ENCODE results near the gene ITFG1. TPM values are rescaled to one million over a fixed set of nuclear protein-coding genes. Genes with fewer than 3 reads are reported as not detected.
"Not testable (repeated sequence)": the region's sequence is repeated elsewhere in the genome, so short reads cannot be mapped to it uniquely, and the experiment has no call there.

Gene ITFG1
- total RNA-seq, 1 donor from 2014 or later, result 205 TPM

GRCh38 chr16:47349029-47349428 lies 111.8 kb downstream of the ITFG1 start:
- FAIRE-seq; DNase-seq (ENCODE audit: low spot score in 2 of 2): not testable (repeated sequence)

- not testable (repeated sequence) for FAIRE-seq; DNase-seq (ENCODE audit: low spot score in 2 of 2)
Observed at GRCh38 chr16:47347021-47347696, 113.7 kb downstream of the ITFG1 start.

GRCh38 chr16:47342055-47342454 lies 118.8 kb downstream of the ITFG1 start:
- FAIRE-seq (no peak), DNase-seq (ENCODE audit: low spot score in 2 of 2) (no peak)

GRCh38 chr16:47330562-47330961 lies 130.3 kb downstream of the ITFG1 start:
- DNase-seq (ENCODE audit: low spot score in 2 of 2); FAIRE-seq: not testable (repeated sequence)

GRCh38 chr16:47324309-47324708 lies 136.6 kb downstream of the ITFG1 start:
- not testable (repeated sequence) for DNase-seq (ENCODE audit: low spot score in 2 of 2); FAIRE-seq

- FAIRE-seq (no peak), DNase-seq (ENCODE audit: low spot score in 2 of 2) (no peak)
Observed at GRCh38 chr16:47323241-47323640, 137.6 kb downstream of the ITFG1 start.

DNA sequence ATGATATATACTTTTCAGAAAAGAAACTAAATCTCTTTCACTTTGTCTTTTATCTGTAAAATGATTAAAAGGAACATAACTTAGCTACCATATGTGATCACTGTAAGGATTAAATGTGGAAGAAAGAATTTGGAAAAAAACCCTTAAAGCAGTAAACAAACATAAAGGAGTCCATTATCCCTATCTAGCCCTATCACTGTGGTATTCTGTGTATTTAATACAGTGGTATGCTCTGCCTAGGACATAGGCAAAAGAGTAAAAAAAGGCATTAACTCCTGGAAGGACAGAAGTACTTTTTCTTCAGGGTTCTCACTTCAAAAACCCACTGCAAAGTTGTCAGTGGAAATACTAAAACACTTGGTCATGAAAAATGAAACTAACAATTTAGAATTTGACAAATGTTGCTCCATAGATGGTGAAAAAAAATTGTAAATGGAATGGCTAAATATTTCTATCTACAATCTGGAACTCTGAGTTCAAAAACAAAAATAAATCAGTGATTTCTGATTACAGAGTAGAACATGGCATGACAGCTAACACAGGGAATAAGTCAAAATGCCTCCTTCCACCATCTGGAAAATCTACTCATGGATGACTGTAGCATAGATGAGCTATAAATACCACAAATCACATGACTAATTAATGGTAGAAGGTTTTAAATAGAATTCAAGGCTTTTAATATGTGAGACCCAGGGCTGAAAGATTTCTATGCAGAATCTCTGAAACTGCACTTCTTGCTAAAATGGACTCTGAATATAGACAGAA lies 140.1 kb downstream of the ITFG1 start:
- DNase-seq (ENCODE audit: low spot score in 2 of 2), result no peak
- FAIRE-seq, result no peak

DNA sequence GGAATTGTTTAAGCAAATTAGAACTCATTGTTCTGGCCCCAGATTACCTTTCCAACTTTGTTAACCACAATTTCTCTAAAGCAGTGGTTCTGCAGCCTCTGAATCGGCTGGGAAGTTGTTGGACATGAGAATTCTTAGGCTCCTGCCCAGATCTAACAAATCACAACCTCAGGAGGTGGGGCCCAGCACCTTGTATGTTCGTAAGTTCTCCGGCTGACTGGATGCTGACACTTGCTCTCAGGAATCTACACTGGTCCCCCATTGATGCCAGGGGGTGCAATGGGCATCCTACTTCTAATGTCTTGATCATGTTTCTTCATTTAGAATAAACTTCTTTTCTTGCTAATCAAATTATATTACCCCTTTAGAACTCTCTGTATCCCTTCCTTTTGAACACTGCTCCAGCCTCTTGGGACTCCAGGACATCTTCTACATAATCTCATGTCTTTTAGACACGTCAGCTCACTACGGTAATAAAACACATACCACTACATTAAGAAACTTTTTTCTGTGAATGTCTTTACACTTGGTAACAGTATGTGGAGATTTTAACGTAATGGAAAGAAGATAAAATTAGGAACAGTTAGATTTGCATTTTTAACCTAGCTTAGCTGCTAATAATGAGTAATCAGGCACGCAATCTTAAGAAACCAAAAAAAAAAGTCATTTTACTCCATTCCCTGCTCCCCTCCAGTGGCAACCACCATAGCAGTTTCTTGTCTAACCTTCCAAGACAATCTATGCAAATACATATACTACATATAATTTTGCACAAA lies 143.2 kb downstream of the ITFG1 start:
- DNase-seq (ENCODE audit: low spot score in 2 of 2) (no peak), FAIRE-seq (no peak)

GRCh38 chr16:47316442-47317015 lies 144.3 kb downstream of the ITFG1 start:
- DNase-seq (ENCODE audit: low spot score in 2 of 2) (no peak), FAIRE-seq (no peak)

GRCh38 chr16:47311738-47312505 lies 148.9 kb downstream of the ITFG1 start:
- FAIRE-seq, result no peak
- DNase-seq (ENCODE audit: low spot score in 2 of 2), result peak in 1 of 2 donors; percentile 6

GRCh38 chr16:47310792-47311211 lies 150.1 kb downstream of the ITFG1 start:
- no peak for FAIRE-seq

DNA sequence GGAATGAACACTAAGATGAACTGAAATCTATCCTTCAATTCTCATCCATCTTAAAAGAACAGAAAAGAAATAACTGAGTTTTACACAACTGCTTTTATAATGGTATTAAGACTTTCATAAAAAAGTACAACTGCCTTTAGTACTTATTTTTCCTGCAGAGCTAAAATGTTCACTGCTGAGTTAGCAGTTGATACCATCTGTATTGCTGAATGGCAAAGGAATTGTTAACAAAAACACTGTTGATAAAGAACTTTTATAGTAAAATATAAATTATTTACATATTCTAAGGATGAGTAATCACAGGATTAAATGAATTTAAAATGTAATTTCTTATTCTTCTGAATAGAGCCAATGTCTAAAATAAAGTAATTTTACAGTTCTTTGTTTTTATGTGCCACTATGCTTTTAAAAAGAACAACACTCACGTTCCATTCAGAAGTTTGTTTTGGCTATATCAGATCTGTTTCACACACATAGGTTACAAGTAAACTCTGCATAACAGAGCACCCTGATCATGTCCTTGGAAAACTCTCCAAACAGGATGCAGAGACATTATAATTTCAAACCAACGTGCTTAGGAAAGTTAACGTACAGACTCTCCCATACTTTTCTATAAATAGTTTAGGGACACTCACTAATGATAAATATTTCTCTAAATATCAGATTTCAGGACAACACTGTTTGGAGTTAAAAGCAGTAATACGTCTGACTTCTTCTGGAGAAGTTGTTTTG lies 151.1 kb downstream of the ITFG1 start:
- no peak for DNase-seq (ENCODE audit: low spot score in 2 of 2)
- FAIRE-seq, result no peak

More at GRCh38 chr16:47310792-47311211, 150.1 kb downstream of the ITFG1 start:
- DNase-seq (ENCODE audit: low spot score in 2 of 2), result no peak

- FAIRE-seq, result no peak
- no peak for DNase-seq (ENCODE audit: low spot score in 2 of 2)
Observed at GRCh38 chr16:47308601-47309000, 152.3 kb downstream of the ITFG1 start.

GRCh38 chr16:47304563-47304962 lies 156.3 kb downstream of the ITFG1 start:
- no peak for DNase-seq (ENCODE audit: low spot score in 2 of 2)
- no peak for FAIRE-seq

- FAIRE-seq (no peak), DNase-seq (ENCODE audit: low spot score in 2 of 2) (no peak)
Observed at GRCh38 chr16:47299587-47299986, 161.3 kb downstream of the ITFG1 start.

DNA sequence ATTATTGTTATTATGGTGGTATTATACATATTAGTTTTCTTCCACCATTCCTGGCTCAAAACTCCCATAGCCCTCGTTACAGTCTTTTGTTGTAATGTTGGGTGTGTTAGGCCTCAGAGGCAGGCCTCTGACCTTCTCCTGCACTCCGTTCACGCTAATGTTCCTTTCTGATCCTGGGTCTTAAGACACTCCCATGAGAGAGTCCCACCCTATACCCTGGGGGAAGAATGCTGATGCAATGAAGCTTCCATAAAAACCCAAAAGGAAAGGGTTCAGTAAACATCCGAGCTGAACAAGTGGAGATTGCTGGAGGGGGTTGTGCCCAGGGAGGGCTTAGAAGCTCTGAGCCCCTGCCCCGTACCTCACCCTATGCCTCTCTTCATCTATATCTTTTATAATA lies 175.9 kb downstream of the ITFG1 start:
- DNase-seq (ENCODE audit: low spot score in 2 of 2) (no peak), FAIRE-seq (no peak)

GRCh38 chr16:47278306-47278970 lies 182.4 kb downstream of the ITFG1 start:
- FAIRE-seq, result no peak

GRCh38 chr16:47276522-47276921 lies 184.3 kb downstream of the ITFG1 start:
- no peak for DNase-seq (ENCODE audit: low spot score in 2 of 2)
- no peak for FAIRE-seq

More at GRCh38 chr16:47278306-47278970, 182.4 kb downstream of the ITFG1 start:
- no peak for DNase-seq (ENCODE audit: low spot score in 2 of 2)

- DNase-seq (ENCODE audit: low spot score in 2 of 2) (no peak), FAIRE-seq (no peak)
Observed at GRCh38 chr16:47262938-47263337, 197.9 kb downstream of the ITFG1 start.
